Retinal pigment epithelial cell (primary cell): Measurements from ENCODE around the gene HIRIP3.
"Not testable (repeated sequence)": the region's sequence is repeated elsewhere in the genome, so short reads cannot be mapped to it uniquely, and the experiment has no call there.

ENCODE experiments used
- DNase-seq: peaks from one replicate; pipeline ENCODE4 v3.0.0-alpha.2; 2010; ENCODE audit warnings: low read depth
- H3K4me3 ChIP-seq: 2 replicates; pipeline ENCODE4 v1.5.1; 2011; ENCODE audit warnings: mild to moderate bottlenecking, low read length, control low read depth, moderate library complexity
- TF ChIP-seq, protein P1 (sequence below): conservative IDR thresholded peaks from 2 replicates; pipeline ENCODE4 v1.5.1; 2011; ENCODE audit warnings: low read depth, low read length, control low read depth, inconsistent platforms

Gene HIRIP3

DNA sequence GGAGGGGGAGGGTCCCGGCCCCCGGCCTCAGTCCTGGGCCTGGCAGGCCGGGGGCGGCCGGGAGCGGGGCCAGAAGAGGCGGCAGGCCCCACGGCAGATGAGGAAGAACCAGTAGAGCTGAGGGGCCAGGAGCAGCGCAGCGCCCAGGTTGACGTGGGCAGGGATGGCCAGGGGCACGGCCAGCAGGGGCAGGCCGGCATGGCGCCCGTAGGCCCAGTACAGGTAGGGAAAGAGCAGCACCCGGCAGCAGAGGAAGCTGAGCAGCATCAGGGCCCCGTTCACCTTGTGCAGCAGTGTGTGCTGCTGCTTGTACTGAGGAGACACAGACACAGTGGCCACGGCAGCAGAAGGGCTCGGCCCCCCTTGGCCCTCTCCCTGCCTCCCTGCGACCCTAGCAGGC is 29.7 kb upstream of the HIRIP3 start:
- TF ChIP-seq, protein P1, sequence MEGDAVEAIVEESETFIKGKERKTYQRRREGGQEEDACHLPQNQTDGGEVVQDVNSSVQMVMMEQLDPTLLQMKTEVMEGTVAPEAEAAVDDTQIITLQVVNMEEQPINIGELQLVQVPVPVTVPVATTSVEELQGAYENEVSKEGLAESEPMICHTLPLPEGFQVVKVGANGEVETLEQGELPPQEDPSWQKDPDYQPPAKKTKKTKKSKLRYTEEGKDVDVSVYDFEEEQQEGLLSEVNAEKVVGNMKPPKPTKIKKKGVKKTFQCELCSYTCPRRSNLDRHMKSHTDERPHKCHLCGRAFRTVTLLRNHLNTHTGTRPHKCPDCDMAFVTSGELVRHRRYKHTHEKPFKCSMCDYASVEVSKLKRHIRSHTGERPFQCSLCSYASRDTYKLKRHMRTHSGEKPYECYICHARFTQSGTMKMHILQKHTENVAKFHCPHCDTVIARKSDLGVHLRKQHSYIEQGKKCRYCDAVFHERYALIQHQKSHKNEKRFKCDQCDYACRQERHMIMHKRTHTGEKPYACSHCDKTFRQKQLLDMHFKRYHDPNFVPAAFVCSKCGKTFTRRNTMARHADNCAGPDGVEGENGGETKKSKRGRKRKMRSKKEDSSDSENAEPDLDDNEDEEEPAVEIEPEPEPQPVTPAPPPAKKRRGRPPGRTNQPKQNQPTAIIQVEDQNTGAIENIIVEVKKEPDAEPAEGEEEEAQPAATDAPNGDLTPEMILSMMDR = no peak
- no peak for DNase-seq
- H3K4me3 ChIP-seq = no peak overlapping the region

DNA sequence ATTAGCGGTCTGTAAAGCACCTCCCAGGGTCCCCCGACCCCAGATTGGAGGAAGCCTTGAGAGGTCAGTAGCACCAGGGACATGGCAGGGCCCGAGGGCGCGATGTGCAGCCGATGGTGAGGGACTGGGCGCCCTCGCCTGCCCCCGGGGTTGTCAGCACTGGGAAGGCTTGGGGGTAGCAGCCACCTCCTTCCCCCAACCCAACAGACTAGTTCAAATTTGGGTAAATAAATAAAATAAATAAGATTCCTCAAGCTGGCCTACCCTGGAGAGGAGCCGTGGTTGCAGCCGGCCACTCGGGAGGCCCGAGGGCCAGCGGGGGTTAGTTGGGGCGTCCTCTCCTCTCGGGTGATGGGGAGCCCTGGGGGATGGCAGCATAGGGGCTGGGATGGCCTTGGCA is 29.0 kb upstream of the HIRIP3 start:
- H3K4me3 ChIP-seq = no peak overlapping the region
- TF ChIP-seq, protein P1 = no peak
- DNase-seq = no peak

DNA sequence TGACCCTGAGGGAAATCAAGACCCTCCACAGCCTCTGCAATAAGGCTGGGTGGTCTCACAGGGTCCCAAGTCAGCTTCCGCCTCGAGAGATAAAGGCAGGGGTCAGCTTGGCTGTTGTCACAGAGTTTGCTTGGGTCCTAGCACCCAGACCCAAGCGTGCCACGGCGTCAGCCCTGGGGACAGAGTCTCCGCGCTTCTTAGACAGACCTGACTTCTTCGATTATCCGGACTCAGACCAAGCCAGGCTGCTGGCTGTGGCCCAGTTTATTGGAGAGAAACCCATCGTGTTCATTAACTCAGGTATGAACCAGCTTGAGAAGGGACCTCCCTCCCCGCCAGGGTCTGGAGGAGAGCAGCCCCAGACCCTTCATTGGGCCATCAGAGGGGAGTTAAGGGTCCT is 28.2 kb upstream of the HIRIP3 start:
- TF ChIP-seq, protein P1 = no peak
- no peak for DNase-seq
- H3K4me3 ChIP-seq = no peak overlapping the region

DNA sequence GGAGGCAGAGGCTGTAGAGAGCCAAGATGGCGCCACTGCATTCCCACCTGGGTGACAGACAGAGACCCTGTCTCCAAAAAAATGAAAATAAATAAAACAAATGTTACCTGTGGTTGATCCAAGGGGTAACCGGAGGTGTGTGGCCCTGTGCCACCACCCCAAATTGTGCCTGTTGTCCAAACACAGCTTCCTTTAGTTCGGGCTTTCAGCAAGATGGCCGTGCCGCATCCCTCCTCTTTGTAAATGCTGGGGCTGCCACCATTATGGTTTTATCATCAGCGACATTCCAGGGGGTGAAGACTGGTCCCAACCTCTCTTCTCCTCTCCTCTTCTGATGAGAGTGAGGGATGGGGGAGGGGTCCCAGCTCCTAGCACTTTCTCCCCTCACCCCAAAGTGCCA is 27.5 kb upstream of the HIRIP3 start, which contains the start of gene C16orf92:
Gene C16orf92, plus strand, starts transcription at position 312 of the 400 bp plus-strand sequence. CDS start 143 bp downstream, outside the sequence.
- H3K4me3 ChIP-seq = no peak within 1 kb of the TSS
- no peak for DNase-seq
- TF ChIP-seq, protein P1 = no peak

DNA sequence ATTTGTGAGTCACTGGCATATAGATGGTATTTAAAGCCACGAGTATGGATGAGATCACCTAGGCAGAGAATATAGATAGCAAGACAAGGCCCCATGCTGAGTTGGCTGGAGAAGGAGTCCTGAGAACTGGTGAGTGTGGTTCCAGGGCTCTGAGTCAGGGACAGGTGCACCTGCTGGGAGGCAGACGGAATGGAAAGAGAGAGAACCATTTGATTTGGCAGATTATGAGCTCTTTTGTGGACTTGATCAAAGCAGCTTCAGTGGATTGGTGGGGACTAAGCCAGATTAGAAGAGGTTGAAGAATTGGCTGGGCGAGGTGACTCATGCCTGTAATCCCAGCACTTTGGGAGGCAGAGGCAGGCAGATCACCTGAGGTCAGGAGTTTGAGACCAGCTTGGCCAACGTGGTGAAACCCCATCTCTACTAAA is 23.3 kb upstream of the HIRIP3 start:
- no peak for DNase-seq
- TF ChIP-seq, protein P1 = no peak
- H3K4me3 ChIP-seq = no peak overlapping the region

DNA sequence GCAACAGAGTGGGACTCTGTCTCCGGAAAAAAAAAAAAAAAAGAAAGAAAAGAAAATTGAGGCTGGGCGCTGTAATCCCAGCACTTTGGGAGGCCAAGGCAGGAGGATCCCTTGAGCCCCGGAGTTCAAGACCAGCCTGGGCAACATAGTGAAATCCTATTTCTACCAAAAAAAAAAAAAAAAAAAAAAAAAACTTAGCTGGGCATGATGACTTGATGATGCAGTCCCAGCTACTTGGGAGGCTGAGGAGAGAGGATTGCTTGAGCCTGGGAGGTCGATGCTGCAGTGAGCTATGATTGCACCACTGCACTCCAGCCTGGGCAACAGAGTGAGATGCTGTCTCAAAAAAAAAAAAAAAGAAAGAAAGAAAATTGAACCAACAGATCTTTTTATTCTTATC is 22.5 kb upstream of the HIRIP3 start:
- not testable (repeated sequence) for DNase-seq

DNA sequence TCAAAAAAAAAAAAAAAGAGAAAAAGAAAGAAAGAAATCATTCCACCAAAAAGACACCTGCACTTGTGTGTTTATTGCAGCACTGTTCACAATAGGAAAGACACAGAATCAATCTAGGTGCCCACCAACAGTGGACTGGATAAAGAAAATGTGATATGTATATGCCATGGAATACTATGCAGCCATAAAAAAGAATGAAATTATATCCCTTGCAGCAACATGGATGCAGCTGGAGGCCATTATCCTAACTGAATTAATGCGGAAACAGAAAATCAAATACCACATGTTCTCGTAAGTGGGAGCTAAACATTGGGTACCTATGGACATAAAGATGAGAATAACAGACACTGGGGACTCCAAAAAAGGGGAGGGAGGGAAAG is 21.9 kb upstream of the HIRIP3 start:
- DNase-seq = no peak
- H3K4me3 ChIP-seq = no peak overlapping the region
- TF ChIP-seq, protein P1 = no peak

More for the DNA sequence above, 22.5 kb upstream of the HIRIP3 start:
- H3K4me3 ChIP-seq = not testable (repeated sequence)
